Measurements from ENCODE around the gene TWNK. TPM values are rescaled to one million over a fixed set of nuclear protein-coding genes. Genes with fewer than 3 reads are reported as not detected.

Gene TWNK
- total and polyA plus RNA-seq, 10 of the 15 experiments (the other 5 are each of a cell fraction or from before 2014, with no cell fraction given) = 13.6 to 32.8 (median 18.0) TPM

DNA sequence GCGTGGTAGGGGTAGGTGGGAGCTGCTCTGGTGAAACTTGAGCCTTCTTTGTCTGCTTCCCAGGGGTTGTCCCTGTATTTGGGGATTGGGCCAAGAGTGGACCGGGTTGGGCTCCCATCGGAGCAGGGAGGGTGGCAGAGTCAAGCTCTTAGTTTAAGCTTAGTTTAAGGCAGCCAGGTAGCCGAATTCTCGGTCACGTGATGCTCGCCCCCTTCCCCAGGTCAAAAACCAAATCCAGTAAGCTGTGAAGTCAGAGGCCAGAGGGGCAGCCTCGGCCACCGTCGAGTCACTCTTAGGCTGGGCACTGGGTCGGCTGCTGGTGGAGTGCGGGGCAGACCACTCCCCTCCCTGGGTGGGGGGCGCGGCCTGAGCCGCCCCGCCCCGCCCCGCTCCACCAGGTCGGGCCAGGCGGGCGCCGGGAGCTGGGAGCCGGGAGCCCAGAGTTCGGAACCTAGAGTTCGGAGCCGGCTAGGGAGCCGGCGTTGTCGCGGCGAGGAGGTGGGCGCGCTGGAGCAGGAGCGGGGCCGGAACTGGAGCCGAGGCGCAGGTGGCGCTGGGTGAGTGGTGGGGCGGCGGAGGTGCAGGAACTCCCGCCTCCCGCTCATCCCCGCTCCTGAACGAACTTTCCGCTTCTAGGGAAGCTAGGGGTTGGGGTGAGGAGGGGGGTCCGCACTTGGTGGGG is 9.5 kb downstream of the TWNK start:
- Histone ChIP-seq H3K79me2 (ENCODE audit: control insufficient read depth, insufficient read depth, low read length) (peaks cover 10% of the 10 kb centered on the region), H3K4me2 (ENCODE audit: control insufficient read depth, insufficient read depth) (peak overlapping the region; percentile 99), H2AFZ (ENCODE audit: control insufficient read depth, low read depth, low read length) (peak overlapping the region; percentile 90), H3K9ac (ENCODE audit: control insufficient read depth, insufficient read depth, low read length) (peak overlapping the region; percentile 63), H3K9me3 (replicated peaks; ENCODE audit: control insufficient read depth, insufficient read depth, low read length) (no peaks in the 10 kb centered on the region), H3K36me3 (ENCODE audit: control insufficient read depth in 2 of 2, insufficient read depth in 2 of 2, low read length in 1 of 2) (peaks cover 0 to 5% of the 10 kb centered on the region in 2 experiments; a peak in 3 of 4 replicates), H4K20me1 (ENCODE audit: control insufficient read depth, insufficient read depth) (no peaks in the 10 kb centered on the region), H3K27me3 (replicated peaks in 1 of 2; ENCODE audit: control insufficient read depth in 2 of 2, insufficient read depth in 2 of 2, low read length in 1 of 2) (no peaks in the 10 kb centered on the region), H3K4me1 (ENCODE audit: control insufficient read depth, insufficient read depth, low read length) (peaks cover 13% of the 10 kb centered on the region), H3K4me3 (peak overlapping the region; percentile 86), H3K27ac (ENCODE audit: control insufficient read depth, insufficient read depth) (peak overlapping the region; percentile 88)
- ATAC-seq (peak; percentile 46), DNase-seq (ENCODE audit: low read depth, low spot score) (no peak), FAIRE-seq (no peak)
- BruUV-seq (replicated peaks) = no TSS peak
- intact Hi-C loops (cut with micrococcal nuclease; ENCODE audit: unreplicated experiment) (loop anchor here (5.0 kb wide), 1 partner anchor 85 kb away; the partner anchor contains the start of gene SLF2), in situ Hi-C loops (cut with MboI) (no loop called here)
- SMC1A ChIA-PET (ENCODE audit: uncharacterized antibody, unreplicated experiment) = interaction anchor here (1.0 to 1.7 kb wide), 3 partner anchors 9 to 19 kb away, joined by 3 to 5 read pairs (median 4); partner anchors contain the start of genes MRPL43 and TWNK
- CTCF ChIA-PET = interaction anchor here (0.8 to 5.7 kb wide), 15 partner anchors 10 to 85 kb away, joined by 3 to 91 read pairs (median 7); partner anchors contain the start of genes MRPL43, PDZD7, SEMA4G and SFXN3
- WGBS (ENCODE audit: insufficient coverage, insufficient replicate concordance, low lambda C conversion rate, missing lambda C conversion rate) = 1% methylated on average over 39 of the region's 46 CpGs
- RAD21 ChIA-PET (ENCODE audit: unreplicated experiment) = interaction anchor here (1.0 to 2.0 kb wide), 3 partner anchors 19 to 34 kb away, joined by 3 to 11 read pairs (median 3); partner anchors contain the start of genes PDZD7 and SFXN3
- POLR2A ChIA-PET = interaction anchor here (0.6 to 3.8 kb wide), 9 partner anchors 8 to 650 kb away, joined by 3 to 23 read pairs (median 4); partner anchors contain the start of genes KAZALD1, MRPL43, PDZD7 and SCD
- TF ChIP-seq, protein P1, sequence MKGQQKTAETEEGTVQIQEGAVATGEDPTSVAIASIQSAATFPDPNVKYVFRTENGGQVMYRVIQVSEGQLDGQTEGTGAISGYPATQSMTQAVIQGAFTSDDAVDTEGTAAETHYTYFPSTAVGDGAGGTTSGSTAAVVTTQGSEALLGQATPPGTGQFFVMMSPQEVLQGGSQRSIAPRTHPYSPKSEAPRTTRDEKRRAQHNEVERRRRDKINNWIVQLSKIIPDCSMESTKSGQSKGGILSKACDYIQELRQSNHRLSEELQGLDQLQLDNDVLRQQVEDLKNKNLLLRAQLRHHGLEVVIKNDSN (IDR thresholded peaks at IDR 0.05; ENCODE audit: borderline replicate concordance, extremely low read length, insufficient read depth, low read depth, low read length) = peak; percentile 80
- TF ChIP-seq, protein P2, sequence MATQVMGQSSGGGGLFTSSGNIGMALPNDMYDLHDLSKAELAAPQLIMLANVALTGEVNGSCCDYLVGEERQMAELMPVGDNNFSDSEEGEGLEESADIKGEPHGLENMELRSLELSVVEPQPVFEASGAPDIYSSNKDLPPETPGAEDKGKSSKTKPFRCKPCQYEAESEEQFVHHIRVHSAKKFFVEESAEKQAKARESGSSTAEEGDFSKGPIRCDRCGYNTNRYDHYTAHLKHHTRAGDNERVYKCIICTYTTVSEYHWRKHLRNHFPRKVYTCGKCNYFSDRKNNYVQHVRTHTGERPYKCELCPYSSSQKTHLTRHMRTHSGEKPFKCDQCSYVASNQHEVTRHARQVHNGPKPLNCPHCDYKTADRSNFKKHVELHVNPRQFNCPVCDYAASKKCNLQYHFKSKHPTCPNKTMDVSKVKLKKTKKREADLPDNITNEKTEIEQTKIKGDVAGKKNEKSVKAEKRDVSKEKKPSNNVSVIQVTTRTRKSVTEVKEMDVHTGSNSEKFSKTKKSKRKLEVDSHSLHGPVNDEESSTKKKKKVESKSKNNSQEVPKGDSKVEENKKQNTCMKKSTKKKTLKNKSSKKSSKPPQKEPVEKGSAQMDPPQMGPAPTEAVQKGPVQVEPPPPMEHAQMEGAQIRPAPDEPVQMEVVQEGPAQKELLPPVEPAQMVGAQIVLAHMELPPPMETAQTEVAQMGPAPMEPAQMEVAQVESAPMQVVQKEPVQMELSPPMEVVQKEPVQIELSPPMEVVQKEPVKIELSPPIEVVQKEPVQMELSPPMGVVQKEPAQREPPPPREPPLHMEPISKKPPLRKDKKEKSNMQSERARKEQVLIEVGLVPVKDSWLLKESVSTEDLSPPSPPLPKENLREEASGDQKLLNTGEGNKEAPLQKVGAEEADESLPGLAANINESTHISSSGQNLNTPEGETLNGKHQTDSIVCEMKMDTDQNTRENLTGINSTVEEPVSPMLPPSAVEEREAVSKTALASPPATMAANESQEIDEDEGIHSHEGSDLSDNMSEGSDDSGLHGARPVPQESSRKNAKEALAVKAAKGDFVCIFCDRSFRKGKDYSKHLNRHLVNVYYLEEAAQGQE (IDR thresholded peaks at IDR 0.05; ENCODE audit: low read depth, low read length) = no peak
- TF ChIP-seq RAD51 (IDR thresholded peaks at IDR 0.05) (peak; percentile 95), FOS (IDR thresholded peaks at IDR 0.05; ENCODE audit: borderline replicate concordance, extremely low read depth, insufficient read length) (no peak), ATF7 (IDR thresholded peaks at IDR 0.05; ENCODE audit: low read depth) (no peak), LARP7 (IDR thresholded peaks at IDR 0.05) (peak; percentile 11), DPF2 (IDR thresholded peaks at IDR 0.05) (peak; percentile 23; the same call in 1 of the 2 replicates), MXI1 (IDR thresholded peaks at IDR 0.05; ENCODE audit: low read depth, low read length) (no peak; the same call in 1 of the 2 replicates), CHD1 (IDR thresholded peaks at IDR 0.05; ENCODE audit: low read depth, low read length) (no peak), YY1 (IDR thresholded peaks at IDR 0.05; ENCODE audit: low read depth, low read length) (0 out of 2 replicates have a peak, but pooled peaks have one; percentile 12), KAT2A (conservative IDR thresholded peaks at IDR 0.05; ENCODE audit: control insufficient read depth, low read depth, low read length) (no peak), SRF (IDR thresholded peaks at IDR 0.05; ENCODE audit: low read depth in 2 of 2, low read length in 2 of 2) (no peak), SMARCA5 (IDR thresholded peaks at IDR 0.05) (peak; percentile 69), MEF2A (IDR thresholded peaks at IDR 0.05; ENCODE audit: insufficient read depth, low read depth, low read length) (no peak), PML (IDR thresholded peaks at IDR 0.05; ENCODE audit: low read length) (peak; percentile 9; the same call in 1 of the 2 replicates)
- TF ChIP-seq, protein P3, sequence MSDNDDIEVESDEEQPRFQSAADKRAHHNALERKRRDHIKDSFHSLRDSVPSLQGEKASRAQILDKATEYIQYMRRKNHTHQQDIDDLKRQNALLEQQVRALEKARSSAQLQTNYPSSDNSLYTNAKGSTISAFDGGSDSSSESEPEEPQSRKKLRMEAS (IDR thresholded peaks at IDR 0.05; ENCODE audit: low read depth, low read length) = no peak; the same call in 1 of the 2 replicates
